ENCODE results near the gene VAMP5. TPM values are rescaled to one million over a fixed set of nuclear protein-coding genes. Genes with fewer than 3 reads are reported as not detected.

VAMP5 gene
- total and polyA plus RNA-seq, 10 of the 15 experiments (the other 5 are each of a cell fraction or from before 2014, with no cell fraction given) = 3.8 to 52.7 (median 24.1) TPM

GRCh38 chr2:85561280-85562212, 22.7 kb upstream of the VAMP5 start, which contains the start of gene GGCX (continued):
- TF ChIP-seq ZBTB11 (CRISPR knock-in tag; IDR thresholded peaks at IDR 0.05) (no peak), LARP7 (IDR thresholded peaks at IDR 0.05) (no peak), TCF3 (IDR thresholded peaks at IDR 0.05; ENCODE audit: borderline replicate concordance, insufficient read depth, low read depth, low read length) (peak; percentile 96), NFXL1 (IDR thresholded peaks at IDR 0.05; ENCODE audit: borderline replicate concordance) (peak; percentile 87; the same call in 1 of the 2 replicates), FOXK2 (IDR thresholded peaks at IDR 0.05) (peak; percentile 34; the same call in 1 of the 2 replicates), BCL3 (IDR thresholded peaks at IDR 0.05; ENCODE audit: borderline replicate concordance, insufficient read depth, low read depth, low read length, poor library complexity, severe bottlenecking) (no peak), ZNF274 (IDR thresholded peaks at IDR 0.05; ENCODE audit: insufficient read depth, insufficient read length) (no peak), NR2C2 (IDR thresholded peaks at IDR 0.05; ENCODE audit: borderline replicate concordance, control insufficient read depth, insufficient read length, low read depth) (no peak), TAF1 (IDR thresholded peaks at IDR 0.05; ENCODE audit: borderline replicate concordance, low read depth, low read length) (peak; percentile 88), ATF3 (IDR thresholded peaks at IDR 0.05; ENCODE audit: borderline replicate concordance, extremely low read depth, low read depth, low read length) (peak; percentile 84; the same call in 1 of the 2 replicates), CHD2 (IDR thresholded peaks at IDR 0.05; ENCODE audit: borderline replicate concordance, low read depth, low read length) (no peak; the same call in 1 of the 2 replicates), STAT1 (conservative IDR thresholded peaks at IDR 0.05) (peak; percentile 77; the same call in 1 of the 2 replicates), PML (IDR thresholded peaks at IDR 0.05; ENCODE audit: low read length) (peak; percentile 96), SIX5 (IDR thresholded peaks at IDR 0.05; ENCODE audit: low read depth, low read length, severe bottlenecking) (peak; percentile 28), E2F4 (IDR thresholded peaks at IDR 0.05; ENCODE audit: low read depth, low read length) (0 out of 2 replicates have a peak, but pooled peaks have one; percentile 23), SREBF1 (IDR thresholded peaks at IDR 0.05; ENCODE audit: low read length) (no peak), TBL1XR1 (IDR thresholded peaks at IDR 0.05; ENCODE audit: low read depth, low read length) (no peak), NFIC (IDR thresholded peaks at IDR 0.05; ENCODE audit: low read depth, low read length) (no peak)
- TF ChIP-seq, protein P1, sequence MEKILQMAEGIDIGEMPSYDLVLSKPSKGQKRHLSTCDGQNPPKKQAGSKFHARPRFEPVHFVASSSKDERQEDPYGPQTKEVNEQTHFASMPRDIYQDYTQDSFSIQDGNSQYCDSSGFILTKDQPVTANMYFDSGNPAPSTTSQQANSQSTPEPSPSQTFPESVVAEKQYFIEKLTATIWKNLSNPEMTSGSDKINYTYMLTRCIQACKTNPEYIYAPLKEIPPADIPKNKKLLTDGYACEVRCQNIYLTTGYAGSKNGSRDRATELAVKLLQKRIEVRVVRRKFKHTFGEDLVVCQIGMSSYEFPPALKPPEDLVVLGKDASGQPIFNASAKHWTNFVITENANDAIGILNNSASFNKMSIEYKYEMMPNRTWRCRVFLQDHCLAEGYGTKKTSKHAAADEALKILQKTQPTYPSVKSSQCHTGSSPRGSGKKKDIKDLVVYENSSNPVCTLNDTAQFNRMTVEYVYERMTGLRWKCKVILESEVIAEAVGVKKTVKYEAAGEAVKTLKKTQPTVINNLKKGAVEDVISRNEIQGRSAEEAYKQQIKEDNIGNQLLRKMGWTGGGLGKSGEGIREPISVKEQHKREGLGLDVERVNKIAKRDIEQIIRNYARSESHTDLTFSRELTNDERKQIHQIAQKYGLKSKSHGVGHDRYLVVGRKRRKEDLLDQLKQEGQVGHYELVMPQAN (conservative IDR thresholded peaks at IDR 0.05) = no peak

Data from GM12878 (cell line).